GM18868 (cell line): ENCODE data around the gene DCC.

ENCODE experiments used
- ATAC-seq: cut with Tn5 transposase; IDR thresholded peaks from one replicate; pipeline ENCODE4 v1.9.1; 2021; ENCODE audit warnings: mild to moderate bottlenecking, moderate library complexity; ENCODE audit not compliant: unreplicated experiment

Gene DCC

GRCh38 chr18:52888014-52888413 lies 548.0 kb downstream of the DCC start:
- no peak for ATAC-seq

GRCh38 chr18:52894801-52895200 lies 554.8 kb downstream of the DCC start:
- no peak for ATAC-seq

- no peak for ATAC-seq
Measured at GRCh38 chr18:52897611-52898484, 557.9 kb downstream of the DCC start.

- no peak for ATAC-seq
Measured at GRCh38 chr18:52898485-52899058, 558.6 kb downstream of the DCC start.

- ATAC-seq: no peak
Measured at GRCh38 chr18:52902188-52902587, 562.2 kb downstream of the DCC start.

GRCh38 chr18:52903857-52904256 lies 563.9 kb downstream of the DCC start:
- ATAC-seq: peak; percentile 72

- ATAC-seq: no peak
Measured at GRCh38 chr18:52907543-52908308, 567.7 kb downstream of the DCC start.

GRCh38 chr18:52914148-52914547 lies 574.2 kb downstream of the DCC start:
- ATAC-seq: no peak

- ATAC-seq: no peak
Measured at GRCh38 chr18:52920665-52921064, 580.7 kb downstream of the DCC start.

GRCh38 chr18:52933356-52933755 lies 593.4 kb downstream of the DCC start:
- no peak for ATAC-seq

- ATAC-seq: no peak
Measured at GRCh38 chr18:52936931-52937330, 596.9 kb downstream of the DCC start.

- no peak for ATAC-seq
Measured at GRCh38 chr18:52937840-52938239, 597.8 kb downstream of the DCC start.

GRCh38 chr18:52945552-52945951 lies 605.6 kb downstream of the DCC start:
- no peak for ATAC-seq

GRCh38 chr18:52948868-52949444 lies 609.0 kb downstream of the DCC start:
- no peak for ATAC-seq

- ATAC-seq: no peak
Measured at GRCh38 chr18:52950155-52950554, 610.2 kb downstream of the DCC start.

- ATAC-seq: no peak
Measured at GRCh38 chr18:52953387-52953786, 613.4 kb downstream of the DCC start.

GRCh38 chr18:52963481-52963880 lies 623.5 kb downstream of the DCC start:
- ATAC-seq: no peak

GRCh38 chr18:52970686-52971085 lies 630.7 kb downstream of the DCC start:
- no peak for ATAC-seq

- ATAC-seq: no peak
Measured at GRCh38 chr18:52971097-52971496, 631.1 kb downstream of the DCC start.

GRCh38 chr18:52979892-52980291 lies 639.9 kb downstream of the DCC start:
- ATAC-seq: no peak

GRCh38 chr18:52991246-52991645 lies 651.2 kb downstream of the DCC start:
- no peak for ATAC-seq
